Kidney (tissue), 14 donors: Measurements from ENCODE around the gene PITPNM3. TPM values are rescaled to one million over a fixed set of nuclear protein-coding genes. Genes with fewer than 3 reads are reported as not detected.
A peak's percentile ranks its signal among the peaks of the same experiment; 100 is the strongest.

ENCODE experiments used
- DNase-seq, 5 donors: peaks; one replicate each; pipeline ENCODE4 v3.0.0-alpha.2; 2013 to 2020
- FAIRE-seq: peaks from 2 replicates; lab custom pipeline; 2012; peaks lifted over from hg19 to GRCh38; lab: Jason Lieb, UNC
- H3K27ac ChIP-seq, 2 donors: one replicate each; pipeline ENCODE4 v1.7.0; 2013; ENCODE audit warnings: low read depth in 2 of 2, low read length in 2 of 2, inconsistent platforms in 1 of 2
- H3K27me3 ChIP-seq: one replicate; pipeline ENCODE4 v1.7.1; 2013; ENCODE audit warnings: low read length, inconsistent platforms; ENCODE audit not compliant: control insufficient read depth, insufficient read depth
- H3K36me3 ChIP-seq, 3 donors: one replicate each; pipeline versions ENCODE4 v1.7.0 to v1.7.1; 2013; ENCODE audit warnings: low read length in 3 of 3, control low read depth in 1 of 3, inconsistent platforms in 1 of 3; ENCODE audit not compliant: insufficient read depth in 3 of 3, control insufficient read depth in 2 of 3
- H3K4me1 ChIP-seq, 3 donors: one replicate each; pipeline versions ENCODE4 v1.7.0 to v1.7.1; 2013; ENCODE audit warnings: low read length in 3 of 3, inconsistent platforms in 1 of 3, low read depth in 1 of 3; ENCODE audit not compliant: control insufficient read depth in 2 of 3, insufficient read depth in 2 of 3
- H3K4me3 ChIP-seq, 3 donors: one replicate each; pipeline versions ENCODE4 v1.7.0 to v1.8.1; 2013; ENCODE audit warnings: low read length in 3 of 3, control low read depth in 1 of 3, inconsistent platforms in 1 of 3
- H3K9ac ChIP-seq, 3 donors: one replicate each; pipeline versions ENCODE4 v1.7.0 to v1.7.1; 2013; ENCODE audit warnings: low read length in 3 of 3, control low read depth in 1 of 3, inconsistent platforms in 1 of 3
- H3K9me3 ChIP-seq, 3 donors: one replicate each; pipeline versions ENCODE4 v1.7.0 to v1.7.1; 2013; ENCODE audit warnings: low read length in 3 of 3, control low read depth in 1 of 3, inconsistent platforms in 1 of 3; ENCODE audit not compliant: control insufficient read depth in 2 of 3, insufficient read depth in 1 of 3
- intact Hi-C: fragments of 100-400 bp; cut with DNase I; formaldehyde crosslinking; loops from one replicate; pipeline ENCODE4 v1.11.1; 2022
- polyA plus RNA-seq: library from polyadenylated mRNA; stranded (reverse); fragments of 350-450 nt; fragmentation: Illumina TruSeq; extraction: RNeasy Lipid Tissue Mini Kit (QIAGEN cat#74804); gene quantifications from one replicate; pipeline ENCODE4 v1.2.3, GENCODE V29; 2014; ENCODE audit warnings: low read depth, low replicate concordance; ENCODE audit not compliant: insufficient read depth
- total RNA-seq: library from RNA; stranded (reverse); fragmentation: NEBNext Ultra II Directional; extraction: Animal tissue kit (Norgen Biotek cat#: 25700); gene quantifications from one replicate; pipeline ENCODE4 v1.2.1, GENCODE V29; 2021
- TF ChIP-seq, protein P1 (sequence below): IDR thresholded peaks from 3 replicates; pipeline ENCODE4 v1.5.1; 2012; ENCODE audit warnings: mild to moderate bottlenecking, moderate library complexity, borderline replicate concordance; ENCODE audit not compliant: insufficient read depth; ENCODE audit errors: extremely low read depth
- donor health status: control.
- donor health status: control.
- donor health status: control.
- donor health status: control.
- donor health status: control.
- donor health status: DM: yes; HTN: yes; CAD: no.
- donor health status: Normal renal cell carcinoma (clear cell type).

The PITPNM3 gene
- total and polyA plus RNA-seq, 2 donors from 2014 or later, result 1.8 to 9.1 TPM

DNA sequence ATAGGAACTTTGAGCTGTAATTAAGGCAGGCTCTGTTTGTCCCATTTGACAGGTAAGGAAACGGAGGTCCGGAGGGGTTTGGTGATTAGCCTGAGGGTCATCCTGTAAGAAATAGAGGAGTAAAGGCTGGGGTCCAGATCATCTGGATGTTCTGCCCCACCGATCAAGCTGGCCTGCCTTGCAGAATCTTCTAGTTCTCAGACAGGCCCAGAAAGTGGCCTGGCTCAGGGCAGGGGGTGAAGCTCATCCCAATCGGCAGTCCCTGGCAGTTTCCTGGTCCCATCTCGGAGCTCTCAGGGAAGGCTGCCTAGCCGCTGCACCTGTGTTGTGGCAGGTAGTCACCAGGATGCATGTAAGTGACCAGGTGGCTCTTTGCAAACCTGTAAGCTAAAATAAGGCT is 107.9 kb downstream of the PITPNM3 start:
- Histone ChIP-seq H3K4me3 (no peak overlapping the region), H3K27ac (no peak overlapping the region), H3K27me3 (no peaks in the 10 kb centered on the region), H3K9ac (no peak overlapping the region), H3K36me3 (no peaks in the 10 kb centered on the region), H3K9me3 (no peaks in the 10 kb centered on the region), H3K4me1 (peaks cover 0 to 8% (median 0%) of the 10 kb centered on the region in 3 donors)
- DNase-seq (no peak), FAIRE-seq (no peak)
- intact Hi-C loops, result no loop called here
- TF ChIP-seq, protein P1, sequence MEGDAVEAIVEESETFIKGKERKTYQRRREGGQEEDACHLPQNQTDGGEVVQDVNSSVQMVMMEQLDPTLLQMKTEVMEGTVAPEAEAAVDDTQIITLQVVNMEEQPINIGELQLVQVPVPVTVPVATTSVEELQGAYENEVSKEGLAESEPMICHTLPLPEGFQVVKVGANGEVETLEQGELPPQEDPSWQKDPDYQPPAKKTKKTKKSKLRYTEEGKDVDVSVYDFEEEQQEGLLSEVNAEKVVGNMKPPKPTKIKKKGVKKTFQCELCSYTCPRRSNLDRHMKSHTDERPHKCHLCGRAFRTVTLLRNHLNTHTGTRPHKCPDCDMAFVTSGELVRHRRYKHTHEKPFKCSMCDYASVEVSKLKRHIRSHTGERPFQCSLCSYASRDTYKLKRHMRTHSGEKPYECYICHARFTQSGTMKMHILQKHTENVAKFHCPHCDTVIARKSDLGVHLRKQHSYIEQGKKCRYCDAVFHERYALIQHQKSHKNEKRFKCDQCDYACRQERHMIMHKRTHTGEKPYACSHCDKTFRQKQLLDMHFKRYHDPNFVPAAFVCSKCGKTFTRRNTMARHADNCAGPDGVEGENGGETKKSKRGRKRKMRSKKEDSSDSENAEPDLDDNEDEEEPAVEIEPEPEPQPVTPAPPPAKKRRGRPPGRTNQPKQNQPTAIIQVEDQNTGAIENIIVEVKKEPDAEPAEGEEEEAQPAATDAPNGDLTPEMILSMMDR, result no peak

- no peaks in the 10 kb centered on the region for H3K27me3 ChIP-seq
- no peak overlapping the region for H3K27ac ChIP-seq
- TF ChIP-seq, protein P1, result no peak
- intact Hi-C loops, result no loop called here
- no peak overlapping the region for H3K4me3 ChIP-seq
- no peaks in the 10 kb centered on the region for H3K36me3 ChIP-seq
- DNase-seq, result no peak
- FAIRE-seq, result no peak
- no peak overlapping the region for H3K9ac ChIP-seq
- H3K4me1 ChIP-seq, result peaks cover 0 to 8% (median 0%) of the 10 kb centered on the region in 3 donors
- no peaks in the 10 kb centered on the region for H3K9me3 ChIP-seq
Measured at GRCh38 chr17:6446516-6447100, 109.7 kb downstream of the PITPNM3 start.

DNA sequence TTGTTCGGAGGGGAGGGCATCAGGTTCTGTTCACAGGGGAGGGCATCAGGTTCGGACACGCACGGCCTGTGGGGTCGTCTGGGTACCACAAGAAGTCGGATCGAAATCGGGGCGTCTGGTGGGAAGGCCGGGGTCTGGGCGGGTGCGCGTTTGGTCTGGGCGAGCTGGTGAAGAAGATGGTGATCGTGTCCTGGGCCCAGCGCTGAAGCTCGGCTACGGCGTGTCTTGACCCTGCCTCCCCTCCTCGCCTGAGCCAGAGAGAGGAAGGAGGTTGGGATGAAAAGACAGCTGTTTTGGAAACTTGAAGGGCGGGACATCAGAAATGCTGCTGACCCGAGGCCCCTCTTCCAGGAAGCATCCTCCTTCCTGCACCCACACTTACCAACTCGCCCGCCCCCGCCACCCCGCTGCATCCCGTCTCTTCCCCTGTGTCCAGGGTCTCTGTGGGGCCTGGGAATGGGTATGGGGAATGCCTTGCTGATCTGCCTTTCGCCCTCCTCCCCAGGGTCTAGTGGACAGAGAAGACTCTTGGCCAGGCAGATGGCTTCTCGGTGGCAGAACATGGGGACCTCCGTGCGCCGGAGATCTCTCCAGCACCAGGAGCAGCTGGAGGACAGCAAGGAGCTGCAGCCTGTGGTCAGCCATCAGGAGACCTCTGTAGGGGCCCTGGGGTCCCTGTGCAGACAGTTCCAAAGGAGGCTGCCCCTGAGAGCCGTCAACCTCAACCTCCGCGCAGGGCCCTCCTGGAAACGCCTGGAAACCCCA is 111.6 kb downstream of the PITPNM3 start:
- intact Hi-C loops, result no loop called here
- FAIRE-seq (no peak), DNase-seq (peak in 1 of 5 donors; percentile 69)
- H3K36me3 ChIP-seq, result no peaks in the 10 kb centered on the region
- TF ChIP-seq, protein P1, result no peak
- H3K4me1 ChIP-seq, result peaks cover 0 to 8% (median 0%) of the 10 kb centered on the region in 3 donors
- H3K9ac ChIP-seq, result peak overlapping the region in 1 of 3 donors; percentile 47
- peak overlapping the region; percentile 51 to 74 (median 67) for H3K4me3 ChIP-seq
- H3K9me3 ChIP-seq, result no peaks in the 10 kb centered on the region
- no peak overlapping the region for H3K27ac ChIP-seq
- H3K27me3 ChIP-seq, result no peaks in the 10 kb centered on the region
